LHCN-M2 (cell line): ENCODE results near the gene PINLYP. TPM values are rescaled to one million over a fixed set of nuclear protein-coding genes. Genes with fewer than 3 reads are reported as not detected.

Experiments used
- DNase-seq: peaks from one replicate; pipeline ENCODE4 v3.0.0-alpha.2; 2012; ENCODE audit warnings: low read depth
- total RNA-seq: library from RNA; depleted of rRNA; stranded (reverse); fragments of >200 nt; gene quantifications from 2 replicates; pipeline ENCODE4 v1.2.3, GENCODE V29; 2014; rRNA removed

The PINLYP gene
- total RNA-seq, 1 experiment from 2014 or later, result 0.29 TPM

GRCh38 chr19:43628646-43629326, 53.2 kb downstream of the PINLYP start:
- DNase-seq, result no peak

- DNase-seq, result no peak
Measured at GRCh38 chr19:43631491-43631890, 55.9 kb downstream of the PINLYP start.

Other genes starting within 250 kb of the PINLYP start
- not detected in 2 replicates for gene CD177, start 222.1 kb upstream of the PINLYP start, total RNA-seq
- gene TEX101, start 160.9 kb upstream of the PINLYP start, total RNA-seq, result not detected in 2 replicates
- gene LYPD3, start 110.2 kb upstream of the PINLYP start, total RNA-seq, result 0.17 TPM in 1 of 2 replicates, not detected in the other
- gene PHLDB3, start 71.1 kb upstream of the PINLYP start, total RNA-seq, result 7.9 and 10.0 TPM in 2 replicates
- 40.0 and 40.8 TPM in 2 replicates for gene ETHE1, start 48.6 kb upstream of the PINLYP start, total RNA-seq
- gene ZNF575, start 42.6 kb upstream of the PINLYP start, total RNA-seq, result 1.5 TPM in 1 of 2 replicates, not detected in the other
- gene XRCC1, start 274 bp upstream of the PINLYP start, total RNA-seq, result 46.6 and 46.8 TPM in 2 replicates
- gene IRGQ, start 20.3 kb downstream of the PINLYP start, total RNA-seq, result 20.1 and 23.2 TPM in 2 replicates
- 18.3 and 20.3 TPM in 2 replicates for gene ZNF576, start 20.8 kb downstream of the PINLYP start, total RNA-seq
- gene SRRM5, start 36.3 kb downstream of the PINLYP start, total RNA-seq, result 0.11 TPM in 1 of 2 replicates, not detected in the other
- 56.8 and 58.4 TPM in 2 replicates for gene ZNF428, start 43.8 kb downstream of the PINLYP start, total RNA-seq
- 0.69 TPM in 1 of 2 replicates, not detected in the other for gene CADM4, start 64.0 kb downstream of the PINLYP start, total RNA-seq
- gene PLAUR, start 94.4 kb downstream of the PINLYP start, total RNA-seq, result 128 and 170 TPM in 2 replicates
- gene IRGC, start 140.3 kb downstream of the PINLYP start, total RNA-seq, result not detected in 2 replicates
- 17.3 and 18.9 TPM in 2 replicates for gene SMG9, start 179.2 kb downstream of the PINLYP start, total RNA-seq
- 1.0 and 2.1 TPM in 2 replicates for gene KCNN4, start 205.2 kb downstream of the PINLYP start, total RNA-seq
- gene LYPD5, start 226.6 kb downstream of the PINLYP start, total RNA-seq, result not detected in 2 replicates